ENCODE data around the gene MPHOSPH9. TPM values are rescaled to one million over a fixed set of nuclear protein-coding genes. Genes with fewer than 3 reads are reported as not detected.

MPHOSPH9 gene
- total and polyA plus RNA-seq, 2 donors (not counting 1 experiment from before 2014, with no cell fraction given), result 17.2 to 50.5 TPM

DNA sequence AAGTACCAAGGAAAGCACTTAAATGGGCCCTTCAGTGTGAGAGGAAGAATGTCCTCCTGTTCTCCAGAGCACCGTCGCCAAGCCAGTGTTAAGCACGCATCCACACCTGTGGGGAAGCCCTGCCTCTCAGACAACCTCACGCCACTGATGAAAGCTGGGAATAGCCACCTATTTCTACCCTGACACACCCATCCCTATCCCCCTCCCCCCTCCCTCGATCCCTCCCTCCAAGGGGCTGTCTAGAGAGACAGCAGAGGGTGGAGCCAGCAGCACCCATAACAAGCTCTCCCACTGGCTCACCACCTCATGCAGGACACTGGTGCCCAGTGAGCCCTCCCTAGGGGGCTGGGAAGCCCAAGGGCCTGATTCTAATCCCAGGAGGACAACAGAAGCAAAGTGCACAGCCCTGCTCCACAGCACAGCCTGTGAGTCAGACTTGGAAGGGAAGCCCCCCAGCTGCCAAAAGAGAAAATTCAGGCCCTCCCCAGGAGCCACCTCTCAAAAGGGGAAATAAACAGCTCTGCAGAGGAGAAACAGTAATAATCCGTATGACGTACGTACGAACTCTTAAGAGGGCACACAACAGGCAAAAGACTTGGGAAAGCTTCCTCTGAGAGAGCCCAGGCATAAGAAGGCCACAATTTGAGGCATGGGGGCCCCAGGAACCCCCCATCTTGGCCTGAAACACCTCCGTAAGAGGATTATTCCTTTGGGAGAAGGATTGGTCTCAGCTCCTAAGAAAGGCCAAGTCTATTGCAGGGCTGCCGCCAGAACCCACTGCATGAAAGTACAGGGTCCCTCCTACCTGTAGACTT lies 89.8 kb downstream of the MPHOSPH9 start:
- Histone ChIP-seq H3K79me2 (ENCODE audit: control insufficient read depth, insufficient read depth, low read length) (peaks cover 37% of the 10 kb centered on the region), H3K4me1 (ENCODE audit: control insufficient read depth, extremely low read depth, insufficient read depth, low read length) (peaks cover 33% of the 10 kb centered on the region), H4K20me1 (ENCODE audit: control insufficient read depth, extremely low read depth, insufficient read depth, low read length) (no peaks in the 10 kb centered on the region), H3K4me3 (replicated peaks in 1 of 4; ENCODE audit: control extremely low read depth in 1 of 4, insufficient read depth in 1 of 4, low read depth in 3 of 4, low read length in 4 of 4) (no peak overlapping the region), H2AFZ (ENCODE audit: low read length) (no peak overlapping the region), H3K9ac (ENCODE audit: insufficient read depth, low read length) (no peak overlapping the region), H3K36me3 (ENCODE audit: control insufficient read depth, insufficient read depth, low read length) (no peaks in the 10 kb centered on the region), H3K27ac (ENCODE audit: insufficient read depth, low read length) (no peak overlapping the region), H3K9me3 (ENCODE audit: control insufficient read depth, insufficient read depth, low read depth, low read length) (no peaks in the 10 kb centered on the region), H3K27me3 (ENCODE audit: control insufficient read depth, insufficient read depth, low read length) (no peaks in the 10 kb centered on the region), H3K4me2 (ENCODE audit: extremely low read depth, insufficient read depth, low read length) (no peak overlapping the region)
- TF ChIP-seq, protein P1, sequence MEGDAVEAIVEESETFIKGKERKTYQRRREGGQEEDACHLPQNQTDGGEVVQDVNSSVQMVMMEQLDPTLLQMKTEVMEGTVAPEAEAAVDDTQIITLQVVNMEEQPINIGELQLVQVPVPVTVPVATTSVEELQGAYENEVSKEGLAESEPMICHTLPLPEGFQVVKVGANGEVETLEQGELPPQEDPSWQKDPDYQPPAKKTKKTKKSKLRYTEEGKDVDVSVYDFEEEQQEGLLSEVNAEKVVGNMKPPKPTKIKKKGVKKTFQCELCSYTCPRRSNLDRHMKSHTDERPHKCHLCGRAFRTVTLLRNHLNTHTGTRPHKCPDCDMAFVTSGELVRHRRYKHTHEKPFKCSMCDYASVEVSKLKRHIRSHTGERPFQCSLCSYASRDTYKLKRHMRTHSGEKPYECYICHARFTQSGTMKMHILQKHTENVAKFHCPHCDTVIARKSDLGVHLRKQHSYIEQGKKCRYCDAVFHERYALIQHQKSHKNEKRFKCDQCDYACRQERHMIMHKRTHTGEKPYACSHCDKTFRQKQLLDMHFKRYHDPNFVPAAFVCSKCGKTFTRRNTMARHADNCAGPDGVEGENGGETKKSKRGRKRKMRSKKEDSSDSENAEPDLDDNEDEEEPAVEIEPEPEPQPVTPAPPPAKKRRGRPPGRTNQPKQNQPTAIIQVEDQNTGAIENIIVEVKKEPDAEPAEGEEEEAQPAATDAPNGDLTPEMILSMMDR (conservative IDR thresholded peaks at IDR 0.05 in 1 of 2, IDR thresholded peaks at IDR 0.05 in 1 of 2; ENCODE audit: low read depth in 1 of 2, low read length in 2 of 2), result no peak
- peak in 1 of 2 donors; percentile 49 for DNase-seq (ENCODE audit: low read depth in 2 of 2)

DNA sequence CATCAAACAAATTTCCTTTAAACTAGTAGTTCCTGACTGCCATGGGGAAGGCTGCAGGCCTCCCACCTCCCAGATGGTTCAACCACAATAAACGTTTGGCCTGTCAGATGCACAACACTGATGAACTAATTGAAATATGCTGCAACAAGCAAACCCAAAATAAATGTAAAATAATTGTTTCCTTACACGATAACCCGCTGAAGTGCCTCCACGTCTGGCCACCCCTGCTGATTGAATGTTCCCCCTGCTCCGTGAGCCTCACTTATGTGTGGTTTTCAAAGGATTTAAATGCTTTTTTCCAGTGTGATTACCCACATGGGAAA lies 90.5 kb downstream of the MPHOSPH9 start:
- no peak overlapping the region for H3K27ac ChIP-seq (ENCODE audit: insufficient read depth, low read length)
- peaks cover 37% of the 10 kb centered on the region for H3K79me2 ChIP-seq (ENCODE audit: control insufficient read depth, insufficient read depth, low read length)
- DNase-seq (ENCODE audit: low read depth in 2 of 2), result peak in 1 of 2 donors; percentile 83
- no peaks in the 10 kb centered on the region for H3K9me3 ChIP-seq (ENCODE audit: control insufficient read depth, insufficient read depth, low read depth, low read length)
- no peak overlapping the region for H2AFZ ChIP-seq (ENCODE audit: low read length)
- no peaks in the 10 kb centered on the region for H4K20me1 ChIP-seq (ENCODE audit: control insufficient read depth, extremely low read depth, insufficient read depth, low read length)
- peaks cover 33% of the 10 kb centered on the region for H3K4me1 ChIP-seq (ENCODE audit: control insufficient read depth, extremely low read depth, insufficient read depth, low read length)
- H3K4me2 ChIP-seq (ENCODE audit: extremely low read depth, insufficient read depth, low read length), result peak overlapping the region; percentile 7
- H3K4me3 ChIP-seq (replicated peaks in 1 of 4; ENCODE audit: control extremely low read depth in 1 of 4, insufficient read depth in 1 of 4, low read depth in 3 of 4, low read length in 4 of 4), result no peak overlapping the region
- H3K9ac ChIP-seq (ENCODE audit: insufficient read depth, low read length), result no peak overlapping the region
- no peaks in the 10 kb centered on the region for H3K27me3 ChIP-seq (ENCODE audit: control insufficient read depth, insufficient read depth, low read length)
- no peak for TF ChIP-seq EZH2 (IDR thresholded peaks at IDR 0.05; ENCODE audit: low read length, missing control alignments)
- TF ChIP-seq, protein P1 (conservative IDR thresholded peaks at IDR 0.05 in 1 of 2, IDR thresholded peaks at IDR 0.05 in 1 of 2; ENCODE audit: low read depth in 1 of 2, low read length in 2 of 2), result no peak
- H3K36me3 ChIP-seq (ENCODE audit: control insufficient read depth, insufficient read depth, low read length), result no peaks in the 10 kb centered on the region

- no peaks in the 10 kb centered on the region for H3K36me3 ChIP-seq (ENCODE audit: control insufficient read depth, insufficient read depth, low read length)
- peak; percentile 85 to 91 for DNase-seq (ENCODE audit: low read depth in 2 of 2)
- peak overlapping the region; percentile 83 for H3K4me2 ChIP-seq (ENCODE audit: extremely low read depth, insufficient read depth, low read length)
- no peaks in the 10 kb centered on the region for H4K20me1 ChIP-seq (ENCODE audit: control insufficient read depth, extremely low read depth, insufficient read depth, low read length)
- no peak for TF ChIP-seq EZH2 (IDR thresholded peaks at IDR 0.05; ENCODE audit: low read length, missing control alignments)
- TF ChIP-seq, protein P1 (conservative IDR thresholded peaks at IDR 0.05 in 1 of 2, IDR thresholded peaks at IDR 0.05 in 1 of 2; ENCODE audit: low read depth in 1 of 2, low read length in 2 of 2), result no peak
- H3K79me2 ChIP-seq (ENCODE audit: control insufficient read depth, insufficient read depth, low read length), result peaks cover 34% of the 10 kb centered on the region
- no peaks in the 10 kb centered on the region for H3K9me3 ChIP-seq (ENCODE audit: control insufficient read depth, insufficient read depth, low read depth, low read length)
- H3K4me3 ChIP-seq (replicated peaks in 1 of 4; ENCODE audit: control extremely low read depth in 1 of 4, insufficient read depth in 1 of 4, low read depth in 3 of 4, low read length in 4 of 4), result peak overlapping the region in 1 of 4 experiments; percentile 23
- H2AFZ ChIP-seq (ENCODE audit: low read length), result no peak overlapping the region
- no peaks in the 10 kb centered on the region for H3K27me3 ChIP-seq (ENCODE audit: control insufficient read depth, insufficient read depth, low read length)
- H3K9ac ChIP-seq (ENCODE audit: insufficient read depth, low read length), result no peak overlapping the region
- peak overlapping the region; percentile 71 for H3K27ac ChIP-seq (ENCODE audit: insufficient read depth, low read length)
- peaks cover 33% of the 10 kb centered on the region for H3K4me1 ChIP-seq (ENCODE audit: control insufficient read depth, extremely low read depth, insufficient read depth, low read length)
Measured at GRCh38 chr12:123141615-123142517, 91.1 kb downstream of the MPHOSPH9 start.
